ENCODE data around the gene COLEC12.

DNA sequence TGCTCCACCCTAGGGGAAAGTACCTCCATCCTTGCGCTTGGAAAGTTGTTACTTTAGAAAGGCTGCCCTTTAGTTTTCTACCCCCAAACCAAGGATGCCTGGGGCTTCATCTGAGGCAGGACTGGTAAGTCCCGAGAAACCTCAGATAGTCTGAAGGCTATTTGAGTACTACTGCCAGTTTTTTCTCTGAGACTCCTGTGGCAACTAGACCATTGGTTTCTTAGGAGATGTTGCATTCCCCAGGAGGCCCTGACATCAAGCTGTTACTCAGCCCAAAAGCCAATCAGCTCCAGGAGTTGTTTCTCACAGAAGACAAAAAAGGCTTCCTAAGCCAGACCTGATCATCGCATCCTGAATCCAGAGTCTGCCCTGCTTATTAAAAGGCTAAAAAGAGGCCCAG is 67.2 kb downstream of the COLEC12 start:
- TF ChIP-seq, protein P1, sequence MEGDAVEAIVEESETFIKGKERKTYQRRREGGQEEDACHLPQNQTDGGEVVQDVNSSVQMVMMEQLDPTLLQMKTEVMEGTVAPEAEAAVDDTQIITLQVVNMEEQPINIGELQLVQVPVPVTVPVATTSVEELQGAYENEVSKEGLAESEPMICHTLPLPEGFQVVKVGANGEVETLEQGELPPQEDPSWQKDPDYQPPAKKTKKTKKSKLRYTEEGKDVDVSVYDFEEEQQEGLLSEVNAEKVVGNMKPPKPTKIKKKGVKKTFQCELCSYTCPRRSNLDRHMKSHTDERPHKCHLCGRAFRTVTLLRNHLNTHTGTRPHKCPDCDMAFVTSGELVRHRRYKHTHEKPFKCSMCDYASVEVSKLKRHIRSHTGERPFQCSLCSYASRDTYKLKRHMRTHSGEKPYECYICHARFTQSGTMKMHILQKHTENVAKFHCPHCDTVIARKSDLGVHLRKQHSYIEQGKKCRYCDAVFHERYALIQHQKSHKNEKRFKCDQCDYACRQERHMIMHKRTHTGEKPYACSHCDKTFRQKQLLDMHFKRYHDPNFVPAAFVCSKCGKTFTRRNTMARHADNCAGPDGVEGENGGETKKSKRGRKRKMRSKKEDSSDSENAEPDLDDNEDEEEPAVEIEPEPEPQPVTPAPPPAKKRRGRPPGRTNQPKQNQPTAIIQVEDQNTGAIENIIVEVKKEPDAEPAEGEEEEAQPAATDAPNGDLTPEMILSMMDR (IDR thresholded peaks at IDR 0.05; ENCODE audit: insufficient read depth, low read depth, low read length) = no peak
- TF ChIP-seq EZH2 (IDR thresholded peaks at IDR 0.05; ENCODE audit: insufficient read depth, low read length) = no peak
